HepG2 (cell line): ENCODE data around the gene JKAMP. TPM values are rescaled to one million over a fixed set of nuclear protein-coding genes. Genes with fewer than 3 reads are reported as not detected.

Experiments used
- ATAC-seq: fragments of 200-7000 bp; cut with Tn5 transposase; 3 replicates; pipeline ENCODE4 v1.9.1; 2020; ENCODE audit warnings: mild to moderate bottlenecking, moderate library complexity
- BruUV-seq: library from RNA; stranded (reverse); fragments of 400-500 nt; replicated peaks from 2 replicates; lab custom pipeline; 2021; lab: Mats Ljungman, UMichigan
- CTCF ChIA-PET: fragments of 300-600 bp; formaldehyde crosslinking; extraction: SDS; loops from one replicate; lab custom pipeline; 2021; ENCODE audit warnings: low total read pairs, inconsistent platforms, low intra/inter-chr PET ratio; lab: Yijun Ruan, JAX
- POLR2A ChIA-PET: fragments of 350-600 bp; sonication (Branson Sonifier 250); formaldehyde crosslinking; loops from one replicate; lab custom pipeline; 2020; ENCODE audit warnings: antibody characterized with exemption, inconsistent platforms; lab: Yijun Ruan, JAX
- DNase-seq: peaks from one replicate; pipeline ENCODE4 v3.0.0-alpha.2; 2015; ENCODE audit warnings: low spot score
- FAIRE-seq: peaks from 3 replicates; lab custom pipeline; 2011; peaks lifted over from hg19 to GRCh38; lab: Jason Lieb, UNC
- H2AFZ ChIP-seq: one replicate; pipeline ENCODE4 v1.6.1; 2011; ENCODE audit warnings: low read length, inconsistent platforms
- H3K27ac ChIP-seq: fragments of 300-600 bp; 3 replicates; pipeline ENCODE4 v1.8.0; 2011; ENCODE audit warnings: mixed run types, mild to moderate bottlenecking, mixed read lengths, low read length, inconsistent platforms; ENCODE audit not compliant: insufficient read depth; ENCODE audit errors: extremely low read length
- H3K27me3 ChIP-seq, 2 experiments: fragments of 200-600 bp in 1 of 2; 2 replicates in 1 of 2; 3 replicates in 1 of 2; pipeline versions ENCODE4 v1.6.0 to v1.8.0; 2011; ENCODE audit warnings: low read length in 2 of 2, mild to moderate bottlenecking in 2 of 2, moderate library complexity in 2 of 2, inconsistent platforms in 1 of 2; ENCODE audit not compliant: insufficient read depth in 2 of 2, control insufficient read depth in 1 of 2
- H3K36me3 ChIP-seq, 2 experiments: fragments of 200-600 bp in 1 of 2; replicated peaks in 1 of 2; 2 replicates in 1 of 2; 3 replicates in 1 of 2; pipeline versions ENCODE4 v1.5.1 to v1.8.0; 2011; ENCODE audit warnings: low read length in 2 of 2, inconsistent platforms in 1 of 2; ENCODE audit not compliant: insufficient read depth in 2 of 2, control insufficient read depth in 1 of 2
- H3K4me1 ChIP-seq: 2 replicates; pipeline ENCODE4 v1.5.1; 2012; ENCODE audit warnings: low read length, inconsistent platforms; ENCODE audit not compliant: insufficient read depth
- H3K4me2 ChIP-seq: 2 replicates; pipeline ENCODE4 v1.6.0; 2011; ENCODE audit warnings: low read depth, low read length, inconsistent platforms
- H3K4me3 ChIP-seq, 3 experiments: fragments of 200-600 bp in 1 of 3; sonication (generic), shearing (Covaris generic) in 1 of 3; replicated peaks in 1 of 3; 2 replicates each; pipeline ENCODE4 v1.5.1; 2011 to 2016; ENCODE audit warnings: low read length in 3 of 3, inconsistent platforms in 2 of 3, low read depth in 2 of 3, mild to moderate bottlenecking in 2 of 3, control low read depth in 1 of 3, mixed read lengths in 1 of 3; ENCODE audit not compliant: insufficient read depth in 1 of 3
- H3K79me2 ChIP-seq: one replicate; pipeline ENCODE4 v1.6.1; 2011; ENCODE audit warnings: low read length, inconsistent platforms; ENCODE audit not compliant: insufficient read depth
- H3K9ac ChIP-seq: 2 replicates; pipeline ENCODE4 v1.6.0; 2011; ENCODE audit warnings: mild to moderate bottlenecking, low read depth, low read length, inconsistent platforms; ENCODE audit not compliant: insufficient read depth
- H3K9me3 ChIP-seq: 2 replicates; pipeline ENCODE4 v1.5.1; 2012; ENCODE audit warnings: mild to moderate bottlenecking, low read length
- H4K20me1 ChIP-seq: 2 replicates; pipeline ENCODE4 v1.6.0; 2011; ENCODE audit warnings: inconsistent platforms, mild to moderate bottlenecking, low read length, moderate library complexity; ENCODE audit not compliant: insufficient read depth
- CAMTA2 ChIP-seq: sonication (generic); formaldehyde crosslinking; IDR thresholded peaks from 2 replicates; pipeline ENCODE4 v1.4.0; 2020; ENCODE audit warnings: mild to moderate bottlenecking, missing genetic modification reagents, borderline replicate concordance
- DMAP1 ChIP-seq: IDR thresholded peaks from 2 replicates; pipeline ENCODE4 v1.6.1; 2016
- KDM2A ChIP-seq: sonication (generic); formaldehyde crosslinking; IDR thresholded peaks from 2 replicates; pipeline ENCODE4 v1.4.0; 2020; ENCODE audit warnings: low read depth, missing genetic modification reagents, borderline replicate concordance
- NRL ChIP-seq: sonication (generic); formaldehyde crosslinking; IDR thresholded peaks from 2 replicates; pipeline ENCODE4 v1.5.0; 2020; ENCODE audit warnings: missing genetic modification reagents, mild to moderate bottlenecking, moderate library complexity, borderline replicate concordance
- UBTF ChIP-seq: sonication (generic); formaldehyde crosslinking; IDR thresholded peaks from 2 replicates; pipeline ENCODE4 v1.4.0; 2020; ENCODE audit warnings: mild to moderate bottlenecking, missing genetic modification reagents
- ZNF225 ChIP-seq: sonication (generic); formaldehyde crosslinking; IDR thresholded peaks from 2 replicates; pipeline ENCODE4 v1.4.0; 2020; ENCODE audit warnings: mild to moderate bottlenecking, missing genetic modification reagents
- ZZZ3 ChIP-seq: sonication (generic); formaldehyde crosslinking; IDR thresholded peaks from 2 replicates; pipeline ENCODE4 v1.4.0; 2020; ENCODE audit warnings: missing genetic modification reagents, mild to moderate bottlenecking, borderline replicate concordance
- WGBS: methylation state at CpG from one replicate; pipeline ENCODE4 v1.1.6; 2017; ENCODE audit warnings: low lambda C conversion rate; 5-methylcytosine and 5-hydroxymethylcytosine counted together
- in situ Hi-C: cut with HindIII; loops from 2 replicates; pipeline ENCODE4 v1.10.0; 2017; ENCODE audit warnings: low pct_unique_long_range_greater_than_20kb; ENCODE audit not compliant: extremely low pct_ligation_motif_present
- intact Hi-C: fragments of 100-400 bp; cut with micrococcal nuclease; formaldehyde crosslinking; loops from one replicate; pipeline ENCODE4 v1.10.0; 2022; ENCODE audit not compliant: unreplicated experiment
- polyA plus RNA-seq, 8 experiments: library from polyadenylated mRNA; depleted of rRNA in 3 of 8; stranded (reverse) in 7 of 8; unstranded in 1 of 8; fragments of >200 nt; fragmentation: Illumina TruSeq in 4 of 8; extraction: Trizol in 4 of 8; gene quantifications; 2 replicates each; pipeline versions ENCODE4 v1.2.1 to v1.2.3, GENCODE V29; 2011 to 2016; ENCODE audit warnings: low read depth in 4 of 8, missing spikeins in 1 of 8, mixed read lengths in 1 of 8; ENCODE audit not compliant: insufficient read depth in 1 of 8
- total RNA-seq, 5 experiments: library from RNA; depleted of rRNA; stranded (reverse); fragments of >200 nt; fragmentation: Illumina TruSeq; extraction: Trizol; gene quantifications; 2 replicates each; pipeline ENCODE4 v1.2.3, GENCODE V29; 2016; ENCODE audit warnings: low read depth in 1 of 5
- TF ChIP-seq, protein P1 (sequence below): sonication (generic); formaldehyde crosslinking; IDR thresholded peaks from 2 replicates; pipeline ENCODE4 v1.5.1; 2020; ENCODE audit warnings: missing genetic modification reagents, mild to moderate bottlenecking, borderline replicate concordance
- TF ChIP-seq, protein P2 (sequence below): sonication (generic); formaldehyde crosslinking; conservative IDR thresholded peaks from 2 replicates; pipeline ENCODE4 v1.8.0; 2022; ENCODE audit warnings: mild to moderate bottlenecking, moderate library complexity, missing genetic modification reagents
- TF ChIP-seq, protein P3 (sequence below): sonication (generic); formaldehyde crosslinking; IDR thresholded peaks from 2 replicates; pipeline ENCODE4 v1.4.0; 2020; ENCODE audit warnings: missing genetic modification reagents, mild to moderate bottlenecking, borderline replicate concordance

JKAMP gene
- total and polyA plus RNA-seq, 2 of the 13 experiments (the other 11 are each of a cell fraction or from before 2014, with no cell fraction given) = 56.4 to 135 TPM

DNA sequence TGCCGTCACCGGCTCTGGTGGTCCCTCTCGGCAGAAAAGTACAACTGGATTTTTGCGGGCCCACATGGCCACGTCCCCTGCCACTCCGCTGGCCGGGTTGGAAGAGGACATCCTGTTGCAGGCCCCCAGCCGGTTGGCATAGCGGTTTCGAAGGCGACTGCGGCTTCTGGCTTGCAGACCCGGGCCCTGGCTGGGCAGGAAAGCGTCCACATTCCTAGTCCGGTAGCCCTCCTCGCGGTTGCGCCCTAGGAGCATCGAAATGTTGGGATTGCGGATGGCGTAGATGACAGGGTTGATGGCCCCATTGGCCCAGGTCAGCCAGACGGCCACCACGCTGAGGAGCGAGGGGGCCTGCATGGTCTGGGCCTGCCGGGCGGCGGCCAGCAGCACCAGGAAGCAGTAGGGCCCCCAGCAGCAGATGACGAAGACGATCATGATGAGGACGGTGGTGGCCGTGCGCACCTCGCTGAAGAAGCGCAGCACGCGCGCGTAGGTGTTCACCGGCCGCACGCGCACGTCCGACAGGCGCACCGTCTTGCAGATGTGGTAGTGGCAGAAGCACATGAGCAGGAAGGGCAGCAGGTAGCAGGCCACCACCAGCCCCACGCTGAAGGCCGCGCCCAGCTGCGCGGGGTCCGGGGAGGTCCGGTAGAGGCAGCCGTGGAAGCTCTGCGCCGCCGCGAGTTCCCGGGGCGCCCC is 20.4 kb upstream of the JKAMP start:
- ChIA-PET POLR2A (interaction anchor here (2.0 kb wide), 1 partner anchor 20 kb away, joined by 18 read pairs; the partner anchor contains the start of genes JKAMP and L3HYPDH), CTCF (no interaction called here)
- intact Hi-C loops (no loop called here), in situ Hi-C loops (no loop called here)
- DNase-seq = no peak
- H3K4me1 ChIP-seq = peaks cover 22% of the 10 kb centered on the region
- no peaks in the 10 kb centered on the region for H4K20me1 ChIP-seq
- H3K27ac ChIP-seq = peak overlapping the region; percentile 64
- no peak for ATAC-seq
- FAIRE-seq = no peak
- H3K9ac ChIP-seq = peak overlapping the region; percentile 71
- peak overlapping the region; percentile 53 to 77 (median 77) for H3K4me3 ChIP-seq
- BruUV-seq = no TSS peak
- no peaks in the 10 kb centered on the region for H3K9me3 ChIP-seq
- no peak overlapping the region for H2AFZ ChIP-seq
- H3K79me2 ChIP-seq = no peaks in the 10 kb centered on the region
- H3K27me3 ChIP-seq = no peaks in the 10 kb centered on the region
- peaks cover 0 to 4% of the 10 kb centered on the region in 2 experiments; a peak in 1 of 5 replicates for H3K36me3 ChIP-seq
- H3K4me2 ChIP-seq = peak overlapping the region; percentile 86
- WGBS = 87% methylated on average over 53 of the region's 60 CpGs
- TF ChIP-seq NRL (CRISPR knock-in tag) = 0 out of 2 replicates have a peak, but pooled peaks have one; percentile 28
- no peak; the same call in 1 of the 2 replicates for TF ChIP-seq KDM2A (CRISPR knock-in tag)
- TF ChIP-seq UBTF (CRISPR knock-in tag) = no peak; the same call in 1 of the 2 replicates
- TF ChIP-seq, protein P1, sequence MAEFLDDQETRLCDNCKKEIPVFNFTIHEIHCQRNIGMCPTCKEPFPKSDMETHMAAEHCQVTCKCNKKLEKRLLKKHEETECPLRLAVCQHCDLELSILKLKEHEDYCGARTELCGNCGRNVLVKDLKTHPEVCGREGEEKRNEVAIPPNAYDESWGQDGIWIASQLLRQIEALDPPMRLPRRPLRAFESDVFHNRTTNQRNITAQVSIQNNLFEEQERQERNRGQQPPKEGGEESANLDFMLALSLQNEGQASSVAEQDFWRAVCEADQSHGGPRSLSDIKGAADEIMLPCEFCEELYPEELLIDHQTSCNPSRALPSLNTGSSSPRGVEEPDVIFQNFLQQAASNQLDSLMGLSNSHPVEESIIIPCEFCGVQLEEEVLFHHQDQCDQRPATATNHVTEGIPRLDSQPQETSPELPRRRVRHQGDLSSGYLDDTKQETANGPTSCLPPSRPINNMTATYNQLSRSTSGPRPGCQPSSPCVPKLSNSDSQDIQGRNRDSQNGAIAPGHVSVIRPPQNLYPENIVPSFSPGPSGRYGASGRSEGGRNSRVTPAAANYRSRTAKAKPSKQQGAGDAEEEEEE (CRISPR knock-in tag) = 0 out of 2 replicates have a peak, but pooled peaks have one; percentile 17
- TF ChIP-seq, protein P2, sequence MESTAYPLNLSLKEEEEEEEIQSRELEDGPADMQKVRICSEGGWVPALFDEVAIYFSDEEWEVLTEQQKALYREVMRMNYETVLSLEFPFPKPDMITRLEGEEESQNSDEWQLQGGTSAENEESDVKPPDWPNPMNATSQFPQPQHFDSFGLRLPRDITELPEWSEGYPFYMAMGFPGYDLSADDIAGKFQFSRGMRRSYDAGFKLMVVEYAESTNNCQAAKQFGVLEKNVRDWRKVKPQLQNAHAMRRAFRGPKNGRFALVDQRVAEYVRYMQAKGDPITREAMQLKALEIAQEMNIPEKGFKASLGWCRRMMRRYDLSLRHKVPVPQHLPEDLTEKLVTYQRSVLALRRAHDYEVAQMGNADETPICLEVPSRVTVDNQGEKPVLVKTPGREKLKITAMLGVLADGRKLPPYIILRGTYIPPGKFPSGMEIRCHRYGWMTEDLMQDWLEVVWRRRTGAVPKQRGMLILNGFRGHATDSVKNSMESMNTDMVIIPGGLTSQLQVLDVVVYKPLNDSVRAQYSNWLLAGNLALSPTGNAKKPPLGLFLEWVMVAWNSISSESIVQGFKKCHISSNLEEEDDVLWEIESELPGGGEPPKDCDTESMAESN (CRISPR knock-in tag) = no peak
- TF ChIP-seq, protein P3, sequence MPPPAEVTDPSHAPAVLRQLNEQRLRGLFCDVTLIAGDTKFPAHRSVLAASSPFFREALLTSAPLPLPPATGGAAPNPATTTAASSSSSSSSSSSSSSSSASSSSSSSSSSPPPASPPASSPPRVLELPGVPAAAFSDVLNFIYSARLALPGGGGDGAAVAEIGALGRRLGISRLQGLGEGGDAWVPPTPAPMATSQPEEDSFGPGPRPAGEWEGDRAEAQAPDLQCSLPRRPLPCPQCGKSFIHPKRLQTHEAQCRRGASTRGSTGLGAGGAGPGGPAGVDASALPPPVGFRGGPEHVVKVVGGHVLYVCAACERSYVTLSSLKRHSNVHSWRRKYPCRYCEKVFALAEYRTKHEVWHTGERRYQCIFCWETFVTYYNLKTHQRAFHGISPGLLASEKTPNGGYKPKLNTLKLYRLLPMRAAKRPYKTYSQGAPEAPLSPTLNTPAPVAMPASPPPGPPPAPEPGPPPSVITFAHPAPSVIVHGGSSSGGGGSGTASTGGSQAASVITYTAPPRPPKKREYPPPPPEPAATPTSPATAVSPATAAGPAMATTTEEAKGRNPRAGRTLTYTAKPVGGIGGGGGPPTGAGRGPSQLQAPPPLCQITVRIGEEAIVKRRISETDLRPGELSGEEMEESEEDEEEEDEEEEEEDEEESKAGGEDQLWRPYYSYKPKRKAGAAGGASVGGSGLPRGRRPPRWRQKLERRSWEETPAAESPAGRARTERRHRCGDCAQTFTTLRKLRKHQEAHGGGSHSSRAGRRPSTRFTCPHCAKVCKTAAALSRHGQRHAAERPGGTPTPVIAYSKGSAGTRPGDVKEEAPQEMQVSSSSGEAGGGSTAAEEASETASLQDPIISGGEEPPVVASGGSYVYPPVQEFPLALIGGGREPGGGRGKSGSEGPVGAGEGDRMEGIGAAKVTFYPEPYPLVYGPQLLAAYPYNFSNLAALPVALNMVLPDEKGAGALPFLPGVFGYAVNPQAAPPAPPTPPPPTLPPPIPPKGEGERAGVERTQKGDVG (CRISPR knock-in tag) = peak; percentile 83; the same call in 1 of the 2 replicates
- peak; percentile 78; the same call in 1 of the 2 replicates for TF ChIP-seq ZNF225 (CRISPR knock-in tag)
- no peak for TF ChIP-seq CAMTA2 (CRISPR knock-in tag)
- 0 out of 2 replicates have a peak, but pooled peaks have one; percentile 16 for TF ChIP-seq DMAP1 (CRISPR knock-in tag)
- TF ChIP-seq ZZZ3 = no peak
